T-helper 2 cell treated with Interferon-gamma antibody and Interleukin-4, amounts not matched to agents 5 μg/mL and 100 μg/mL, for 36 hours (primary cell): Measurements from ENCODE around the gene SRRM3.
"Not testable (repeated sequence)": the region's sequence is repeated elsewhere in the genome, so short reads cannot be mapped to it uniquely, and the experiment has no call there.

Source experiments
- DNase-seq: peaks from one replicate; pipeline ENCODE4 v3.0.0; 2021; ENCODE audit warnings: low spot score
- H3K27ac Mint-ChIP-seq: one replicate; pipeline ENCODE4 v1.8.0; 2021; ENCODE audit warnings: mild to moderate bottlenecking, mixed read lengths
- H3K27me3 Mint-ChIP-seq: one replicate; pipeline ENCODE4 v1.8.0; 2021; ENCODE audit warnings: low read depth, mixed read lengths
- H3K36me3 Mint-ChIP-seq: one replicate; pipeline ENCODE4 v1.8.0; 2021; ENCODE audit warnings: low read depth, mixed read lengths
- H3K4me1 Mint-ChIP-seq: one replicate; pipeline ENCODE4 v1.8.0; 2021; ENCODE audit warnings: low read depth, mixed read lengths
- H3K4me3 Mint-ChIP-seq: one replicate; pipeline ENCODE4 v1.8.0; 2022; ENCODE audit warnings: mild to moderate bottlenecking, moderate library complexity, mixed read lengths
- H3K9me3 Mint-ChIP-seq: one replicate; pipeline ENCODE4 v1.8.0; 2021; ENCODE audit warnings: mixed read lengths

The SRRM3 gene

GRCh38 chr7:76231071-76231470 lies 29.4 kb downstream of the SRRM3 start:
- no peaks in the 10 kb centered on the region for H3K36me3 Mint-ChIP-seq
- DNase-seq, result no peak
- H3K27me3 Mint-ChIP-seq, result peaks cover 27% of the 10 kb centered on the region
- peaks cover 4% of the 10 kb centered on the region for H3K4me1 Mint-ChIP-seq
- H3K4me3 Mint-ChIP-seq, result no peak overlapping the region
- H3K9me3 Mint-ChIP-seq, result no peaks in the 10 kb centered on the region
- no peak overlapping the region for H3K27ac Mint-ChIP-seq

- Mint-ChIP-seq H3K4me3 (no peak overlapping the region), H3K4me1 (peaks cover 4% of the 10 kb centered on the region), H3K36me3 (no peaks in the 10 kb centered on the region), H3K27ac (no peak overlapping the region), H3K9me3 (no peaks in the 10 kb centered on the region), H3K27me3 (peaks cover 27% of the 10 kb centered on the region)
- DNase-seq, result no peak
These were observed 29.9 kb downstream of the SRRM3 start for GRCh38 chr7:76231583-76231982.

- H3K4me3 Mint-ChIP-seq, result no peak overlapping the region
- H3K27ac Mint-ChIP-seq, result no peak overlapping the region
- H3K27me3 Mint-ChIP-seq, result peaks cover 27% of the 10 kb centered on the region
These were observed 31.0 kb downstream of the SRRM3 start for GRCh38 chr7:76232698-76233097.

GRCh38 chr7:76233538-76234281 lies 32.0 kb downstream of the SRRM3 start:
- no peak for DNase-seq
- peak overlapping the region; percentile 61 for H3K4me3 Mint-ChIP-seq
- peaks cover 27% of the 10 kb centered on the region for H3K27me3 Mint-ChIP-seq
- H3K36me3 Mint-ChIP-seq, result no peaks in the 10 kb centered on the region
- no peaks in the 10 kb centered on the region for H3K9me3 Mint-ChIP-seq
- H3K4me1 Mint-ChIP-seq, result peaks cover 4% of the 10 kb centered on the region
- H3K27ac Mint-ChIP-seq, result no peak overlapping the region

More at GRCh38 chr7:76232698-76233097, 31.0 kb downstream of the SRRM3 start:
- Mint-ChIP-seq H3K36me3 (no peaks in the 10 kb centered on the region), H3K9me3 (no peaks in the 10 kb centered on the region), H3K4me1 (peaks cover 4% of the 10 kb centered on the region)
- no peak for DNase-seq

- no peaks in the 10 kb centered on the region for H3K36me3 Mint-ChIP-seq
- H3K27me3 Mint-ChIP-seq, result peaks cover 27% of the 10 kb centered on the region
- no peak for DNase-seq
- peak overlapping the region; percentile 61 for H3K4me3 Mint-ChIP-seq
- H3K9me3 Mint-ChIP-seq, result no peaks in the 10 kb centered on the region
- peaks cover 4% of the 10 kb centered on the region for H3K4me1 Mint-ChIP-seq
- H3K27ac Mint-ChIP-seq, result no peak overlapping the region
These were observed 32.5 kb downstream of the SRRM3 start for GRCh38 chr7:76234282-76234584.

- Mint-ChIP-seq H3K9me3 (no peaks in the 10 kb centered on the region), H3K27ac (no peak overlapping the region), H3K4me1 (peaks cover 4% of the 10 kb centered on the region), H3K36me3 (no peaks in the 10 kb centered on the region), H3K4me3 (peak overlapping the region; percentile 61), H3K27me3 (peaks cover 27% of the 10 kb centered on the region)
- peak; percentile 77 for DNase-seq
These were observed 33.3 kb downstream of the SRRM3 start for GRCh38 chr7:76234931-76235441.

GRCh38 chr7:76236224-76236623 lies 34.5 kb downstream of the SRRM3 start:
- H3K9me3 Mint-ChIP-seq, result no peaks in the 10 kb centered on the region
- DNase-seq, result no peak
- no peaks in the 10 kb centered on the region for H3K36me3 Mint-ChIP-seq
- no peak overlapping the region for H3K4me3 Mint-ChIP-seq
- peaks cover 4% of the 10 kb centered on the region for H3K4me1 Mint-ChIP-seq
- H3K27ac Mint-ChIP-seq, result no peak overlapping the region
- peaks cover 23% of the 10 kb centered on the region for H3K27me3 Mint-ChIP-seq

GRCh38 chr7:76238326-76238725 lies 36.6 kb downstream of the SRRM3 start:
- H3K9me3 Mint-ChIP-seq, result no peaks in the 10 kb centered on the region
- peaks cover 4% of the 10 kb centered on the region for H3K4me1 Mint-ChIP-seq
- H3K27me3 Mint-ChIP-seq, result peaks cover 5% of the 10 kb centered on the region
- DNase-seq, result no peak
- H3K4me3 Mint-ChIP-seq, result no peak overlapping the region
- H3K36me3 Mint-ChIP-seq, result no peaks in the 10 kb centered on the region
- H3K27ac Mint-ChIP-seq, result no peak overlapping the region

- H3K36me3 Mint-ChIP-seq, result no peaks in the 10 kb centered on the region
- DNase-seq, result no peak
- H3K27ac Mint-ChIP-seq, result no peak overlapping the region
- no peaks in the 10 kb centered on the region for H3K27me3 Mint-ChIP-seq
- H3K4me3 Mint-ChIP-seq, result no peak overlapping the region
- H3K9me3 Mint-ChIP-seq, result no peaks in the 10 kb centered on the region
- H3K4me1 Mint-ChIP-seq, result no peaks in the 10 kb centered on the region
These were observed 39.4 kb downstream of the SRRM3 start for GRCh38 chr7:76241141-76241540.

- not testable (repeated sequence) for H3K4me1 Mint-ChIP-seq, H3K27me3 Mint-ChIP-seq, DNase-seq, H3K9me3 Mint-ChIP-seq, H3K27ac Mint-ChIP-seq, H3K36me3 Mint-ChIP-seq, H3K4me3 Mint-ChIP-seq
These were observed 40.9 kb downstream of the SRRM3 start for GRCh38 chr7:76242517-76243063.

GRCh38 chr7:76244781-76245391 lies 43.2 kb downstream of the SRRM3 start:
- Mint-ChIP-seq H3K27me3 (no peaks in the 10 kb centered on the region), H3K36me3 (no peaks in the 10 kb centered on the region), H3K4me3 (no peak overlapping the region), H3K4me1 (no peaks in the 10 kb centered on the region), H3K9me3 (no peaks in the 10 kb centered on the region), H3K27ac (no peak overlapping the region)
- no peak for DNase-seq

GRCh38 chr7:76246804-76247389 lies 45.2 kb downstream of the SRRM3 start:
- no peak for DNase-seq

GRCh38 chr7:76247938-76248337 lies 46.2 kb downstream of the SRRM3 start:
- DNase-seq, result no peak
- no peak overlapping the region for H3K27ac Mint-ChIP-seq
- H3K4me3 Mint-ChIP-seq, result no peak overlapping the region

More at GRCh38 chr7:76246804-76247389, 45.2 kb downstream of the SRRM3 start:
- H3K27ac Mint-ChIP-seq, result no peak overlapping the region
- no peaks in the 10 kb centered on the region for H3K27me3 Mint-ChIP-seq
- H3K4me3 Mint-ChIP-seq, result no peak overlapping the region
- no peaks in the 10 kb centered on the region for H3K36me3 Mint-ChIP-seq
- no peaks in the 10 kb centered on the region for H3K9me3 Mint-ChIP-seq
- no peaks in the 10 kb centered on the region for H3K4me1 Mint-ChIP-seq

GRCh38 chr7:76252021-76252420 lies 50.3 kb downstream of the SRRM3 start:
- H3K27ac Mint-ChIP-seq, result no peak overlapping the region
- H3K9me3 Mint-ChIP-seq, result no peaks in the 10 kb centered on the region
- no peaks in the 10 kb centered on the region for H3K4me1 Mint-ChIP-seq

More at GRCh38 chr7:76247938-76248337, 46.2 kb downstream of the SRRM3 start:
- Mint-ChIP-seq H3K4me1 (no peaks in the 10 kb centered on the region), H3K9me3 (no peaks in the 10 kb centered on the region), H3K27me3 (no peaks in the 10 kb centered on the region), H3K36me3 (no peaks in the 10 kb centered on the region)

More at GRCh38 chr7:76252021-76252420, 50.3 kb downstream of the SRRM3 start:
- H3K4me3 Mint-ChIP-seq, result no peak overlapping the region
- peaks cover 6% of the 10 kb centered on the region for H3K27me3 Mint-ChIP-seq
- DNase-seq, result no peak
- no peaks in the 10 kb centered on the region for H3K36me3 Mint-ChIP-seq
